GM23338 (cell line): ENCODE results near the gene SYNE3. TPM values are rescaled to one million over a fixed set of nuclear protein-coding genes. Genes with fewer than 3 reads are reported as not detected.

Experiments used
- ATAC-seq: fragments of 200-7000 bp; cut with Tn5 transposase; 3 replicates; pipeline ENCODE4 v1.9.1; 2020
- DNase-seq: peaks from one replicate; pipeline ENCODE4 v3.0.0-alpha.2; 2015; ENCODE audit warnings: low spot score
- H2AFZ ChIP-seq: fragments of 200-600 bp; sonication (generic); 2 replicates; pipeline ENCODE4 v1.8.0; 2016; ENCODE audit warnings: antibody characterized with exemption, mild to moderate bottlenecking, moderate library complexity
- H3F3A ChIP-seq: fragments of 200-600 bp; sonication (generic); replicated peaks from 2 replicates; pipeline ENCODE4 v1.8.0; 2017; ENCODE audit warnings: antibody characterized with exemption, mixed run types, low read depth
- H3K27ac ChIP-seq: fragments of 200-600 bp; sonication (generic); 2 replicates; pipeline ENCODE4 v1.6.1; 2016; ENCODE audit warnings: low read depth
- H3K27me3 ChIP-seq: fragments of 200-600 bp; sonication (generic); 2 replicates; pipeline ENCODE4 v1.8.0; 2016; ENCODE audit warnings: mild to moderate bottlenecking, mixed run types, moderate library complexity; ENCODE audit not compliant: insufficient read depth
- H3K36me3 ChIP-seq: fragments of 200-600 bp; sonication (generic); 2 replicates; pipeline ENCODE4 v1.8.0; 2016; ENCODE audit warnings: mild to moderate bottlenecking; ENCODE audit not compliant: insufficient read depth
- H3K4me1 ChIP-seq: fragments of 200-600 bp; sonication (generic); 2 replicates; pipeline ENCODE4 v1.8.0; 2016; ENCODE audit warnings: mild to moderate bottlenecking, moderate library complexity; ENCODE audit not compliant: insufficient read depth
- H3K4me2 ChIP-seq: fragments of 200-600 bp; sonication (generic); 2 replicates; pipeline ENCODE4 v1.7.1; 2017; ENCODE audit warnings: mixed run types
- H3K4me3 ChIP-seq: fragments of 200-600 bp; sonication (generic); 2 replicates; pipeline ENCODE4 v1.6.1; 2016; ENCODE audit warnings: mixed run types
- H3K79me2 ChIP-seq: fragments of 200-600 bp; sonication (generic); replicated peaks from 2 replicates; pipeline ENCODE4 v1.8.0; 2017; ENCODE audit warnings: mild to moderate bottlenecking; ENCODE audit not compliant: insufficient read depth
- H3K9me2 ChIP-seq: fragments of 200-600 bp; sonication (generic); 2 replicates; pipeline ENCODE4 v1.8.0; 2017; ENCODE audit not compliant: insufficient read depth
- H4K20me1 ChIP-seq: fragments of 200-600 bp; sonication (generic); replicated peaks from 2 replicates; pipeline ENCODE4 v1.8.0; 2017; ENCODE audit warnings: mild to moderate bottlenecking; ENCODE audit not compliant: insufficient read depth
- H3K27ac Mint-ChIP-seq: 2 replicates; pipeline ENCODE4 v1.8.0; 2020; ENCODE audit warnings: inconsistent platforms, mild to moderate bottlenecking, moderate library complexity, mixed read lengths
- H3K27me3 Mint-ChIP-seq: 3 replicates; pipeline ENCODE4 v1.8.0; 2022; ENCODE audit warnings: low read depth, mild to moderate bottlenecking, moderate library complexity, mixed read lengths, inconsistent platforms; ENCODE audit not compliant: insufficient read depth, poor library complexity
- H3K36me3 Mint-ChIP-seq: 3 replicates; pipeline ENCODE4 v1.8.0; 2021; ENCODE audit warnings: low read depth, mild to moderate bottlenecking, inconsistent platforms, moderate library complexity, mixed read lengths
- H3K4me1 Mint-ChIP-seq: 3 replicates; pipeline ENCODE4 v1.8.0; 2020; ENCODE audit warnings: mild to moderate bottlenecking, inconsistent platforms, mixed read lengths
- H3K4me3 Mint-ChIP-seq: 3 replicates; pipeline ENCODE4 v1.8.0; 2021; ENCODE audit warnings: moderate library complexity, mild to moderate bottlenecking, inconsistent platforms, mixed read lengths
- H3K9me3 Mint-ChIP-seq: 3 replicates; pipeline ENCODE4 v1.8.0; 2020; ENCODE audit warnings: moderate library complexity, mild to moderate bottlenecking, inconsistent platforms, mixed read lengths
- CREB1 ChIP-seq: fragments of 250-450 bp; sonication (Bioruptor Pico); IDR thresholded peaks from 2 replicates; pipeline ENCODE4 v1.5.0; 2020; ENCODE audit warnings: low read depth, mild to moderate bottlenecking, moderate library complexity
- CTCF ChIP-seq, 2 experiments: fragments of 200-600 bp in 1 of 2; sonication (generic) in 1 of 2; conservative IDR thresholded peaks; 2 replicates each; pipeline versions ENCODE4 v1.5.1 to v1.6.1; 2016 to 2017; ENCODE audit warnings: antibody characterized with exemption in 2 of 2, low read depth in 2 of 2, mild to moderate bottlenecking in 2 of 2, moderate library complexity in 1 of 2
- ETS1 ChIP-seq: IDR thresholded peaks from 2 replicates; pipeline ENCODE4 v1.6.1; 2016; ENCODE audit warnings: antibody characterized with exemption
- EZH2 ChIP-seq: fragments of 200-600 bp; sonication (generic); IDR thresholded peaks from one replicate; pipeline ENCODE4 v1.8.0; 2017; ENCODE audit warnings: antibody characterized with exemption, mild to moderate bottlenecking, low read depth; ENCODE audit not compliant: unreplicated experiment
- EZH2phosphoT487 ChIP-seq: fragments of 200-600 bp; sonication (generic); IDR thresholded peaks from one replicate; pipeline ENCODE4 v1.8.1; 2018; ENCODE audit warnings: antibody characterized with exemption; ENCODE audit not compliant: unreplicated experiment
- JUNB ChIP-seq: IDR thresholded peaks from one replicate; pipeline ENCODE4 v1.6.1; 2016; ENCODE audit warnings: antibody characterized with exemption; ENCODE audit not compliant: unreplicated experiment
- POLR2AphosphoS5 ChIP-seq: IDR thresholded peaks from 2 replicates; pipeline ENCODE4 v1.6.1; 2016; ENCODE audit warnings: antibody characterized with exemption, low read depth
- STAT1 ChIP-seq: IDR thresholded peaks from one replicate; pipeline ENCODE4 v1.6.1; 2016; ENCODE audit warnings: antibody characterized with exemption; ENCODE audit not compliant: unreplicated experiment
- ZNF114 ChIP-seq: fragments of 250-450 bp; sonication (Bioruptor Pico); IDR thresholded peaks from 2 replicates; pipeline ENCODE4 v1.5.0; 2020; ENCODE audit warnings: mild to moderate bottlenecking, moderate library complexity
- ZNF331 ChIP-seq: fragments of 250-450 bp; sonication (Bioruptor Pico); IDR thresholded peaks from 2 replicates; pipeline ENCODE4 v1.5.0; 2020; ENCODE audit warnings: low read depth, mild to moderate bottlenecking, moderate library complexity
- ZNF462 ChIP-seq: fragments of 250-450 bp; sonication (Bioruptor Pico); IDR thresholded peaks from 2 replicates; pipeline ENCODE4 v1.5.0; 2020; ENCODE audit warnings: mild to moderate bottlenecking, moderate library complexity
- polyA plus RNA-seq: library from polyadenylated mRNA; unstranded; fragments of >200 nt; fragmentation: Nextera tagmentation; extraction: Ambion mirVana; gene quantifications from 2 replicates; pipeline ENCODE4 v1.2.1, GENCODE V29; 2016
- total RNA-seq: library from RNA; depleted of rRNA; stranded (reverse); fragments of >200 nt; shearing (Covaris generic); gene quantifications from 2 replicates; pipeline ENCODE4 v1.2.3, GENCODE V29; 2014
- TF ChIP-seq, protein P1 (sequence below): IDR thresholded peaks from one replicate; pipeline ENCODE4 v1.6.1; 2018; ENCODE audit warnings: antibody characterized with exemption; ENCODE audit not compliant: unreplicated experiment

Gene SYNE3
- total and polyA plus RNA-seq, 2 experiments from 2014 or later, result 0.02 to 0.03 TPM

GRCh38 chr14:95535226-95536021 is 19.0 kb upstream of the SYNE3 start:
- Mint-ChIP-seq H3K36me3 (peaks cover 26% of the 10 kb centered on the region), H3K27ac (peak overlapping the region; percentile 92), H3K4me1 (peaks cover 44% of the 10 kb centered on the region), H3K9me3 (no peaks in the 10 kb centered on the region), H3K27me3 (peaks cover 7% of the 10 kb centered on the region), H3K4me3 (peak overlapping the region; percentile 95)
- Histone ChIP-seq H3K27me3 (no peaks in the 10 kb centered on the region), H4K20me1 (peaks cover 75% of the 10 kb centered on the region), H3F3A (no peaks in the 10 kb centered on the region), H3K4me2 (peak overlapping the region; percentile 98), H3K27ac (no peak overlapping the region), H2AFZ (no peak overlapping the region), H3K36me3 (0 out of 2 replicates have a peak, but pooled peaks cover 12% of the 10 kb centered on the region), H3K4me1 (peaks cover 30% of the 10 kb centered on the region), H3K4me3 (peak overlapping the region; percentile 95), H3K79me2 (peaks cover 90% of the 10 kb centered on the region), H3K9me2 (no peaks in the 10 kb centered on the region)
- ATAC-seq (no peak; the same call in 2 of the 3 replicates), DNase-seq (no peak)
- TF ChIP-seq ZNF114 (CRISPR knock-in tag) (no peak), EZH2 (no peak), ETS1 (no peak), JUNB (no peak), CREB1 (no peak), ZNF462 (CRISPR knock-in tag) (no peak), STAT1 (no peak), EZH2phosphoT487 (no peak), ZNF331 (CRISPR knock-in tag) (no peak), CTCF (conservative IDR thresholded peaks at IDR 0.05; ENCODE audit: low read depth in 2 of 2) (no peak), POLR2AphosphoS5 (no peak)
- TF ChIP-seq, protein P1, sequence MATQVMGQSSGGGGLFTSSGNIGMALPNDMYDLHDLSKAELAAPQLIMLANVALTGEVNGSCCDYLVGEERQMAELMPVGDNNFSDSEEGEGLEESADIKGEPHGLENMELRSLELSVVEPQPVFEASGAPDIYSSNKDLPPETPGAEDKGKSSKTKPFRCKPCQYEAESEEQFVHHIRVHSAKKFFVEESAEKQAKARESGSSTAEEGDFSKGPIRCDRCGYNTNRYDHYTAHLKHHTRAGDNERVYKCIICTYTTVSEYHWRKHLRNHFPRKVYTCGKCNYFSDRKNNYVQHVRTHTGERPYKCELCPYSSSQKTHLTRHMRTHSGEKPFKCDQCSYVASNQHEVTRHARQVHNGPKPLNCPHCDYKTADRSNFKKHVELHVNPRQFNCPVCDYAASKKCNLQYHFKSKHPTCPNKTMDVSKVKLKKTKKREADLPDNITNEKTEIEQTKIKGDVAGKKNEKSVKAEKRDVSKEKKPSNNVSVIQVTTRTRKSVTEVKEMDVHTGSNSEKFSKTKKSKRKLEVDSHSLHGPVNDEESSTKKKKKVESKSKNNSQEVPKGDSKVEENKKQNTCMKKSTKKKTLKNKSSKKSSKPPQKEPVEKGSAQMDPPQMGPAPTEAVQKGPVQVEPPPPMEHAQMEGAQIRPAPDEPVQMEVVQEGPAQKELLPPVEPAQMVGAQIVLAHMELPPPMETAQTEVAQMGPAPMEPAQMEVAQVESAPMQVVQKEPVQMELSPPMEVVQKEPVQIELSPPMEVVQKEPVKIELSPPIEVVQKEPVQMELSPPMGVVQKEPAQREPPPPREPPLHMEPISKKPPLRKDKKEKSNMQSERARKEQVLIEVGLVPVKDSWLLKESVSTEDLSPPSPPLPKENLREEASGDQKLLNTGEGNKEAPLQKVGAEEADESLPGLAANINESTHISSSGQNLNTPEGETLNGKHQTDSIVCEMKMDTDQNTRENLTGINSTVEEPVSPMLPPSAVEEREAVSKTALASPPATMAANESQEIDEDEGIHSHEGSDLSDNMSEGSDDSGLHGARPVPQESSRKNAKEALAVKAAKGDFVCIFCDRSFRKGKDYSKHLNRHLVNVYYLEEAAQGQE, result no peak
